Naive thymus-derived CD4-positive, alpha-beta T cell (primary cell): ENCODE data around the gene RELT. TPM values are rescaled to one million over a fixed set of nuclear protein-coding genes. Genes with fewer than 3 reads are reported as not detected.

Experiments
- ATAC-seq: fragments of 150-1000 bp; cut with Tn5 transposase; 2 replicates; pipeline ENCODE4 v1.10.0; 2021; ENCODE audit warnings: mild to moderate bottlenecking, moderate library complexity
- CTCF ChIA-PET: fragments of 350-600 bp; sonication (Branson Sonifier 250); formaldehyde crosslinking; loops from one replicate; lab custom pipeline; 2021; ENCODE audit warnings: antibody characterized with exemption; lab: Charles Lee
- POLR2A ChIA-PET: fragments of 350-600 bp; sonication (Branson Sonifier 250); formaldehyde crosslinking; loops from one replicate; lab custom pipeline; 2021; ENCODE audit warnings: antibody characterized with exemption, inconsistent platforms; lab: Charles Lee
- DNase-seq, 9 donors: peaks; one replicate each; pipeline versions ENCODE4 v3.0.0 to v3.0.0-alpha.2; 2020 to 2022; ENCODE audit warnings: mixed read lengths in 1 of 9
- H3K27ac ChIP-seq: one replicate; pipeline ENCODE4 v1.7.0; 2013; ENCODE audit warnings: mild to moderate bottlenecking, low read depth, low read length, moderate library complexity
- H3K27me3 ChIP-seq, 2 donors: one replicate each; pipeline ENCODE4 v1.7.0; 2013; ENCODE audit warnings: low read length in 2 of 2, mild to moderate bottlenecking in 2 of 2, moderate library complexity in 2 of 2; ENCODE audit not compliant: control insufficient read depth in 2 of 2, insufficient read depth in 2 of 2
- H3K36me3 ChIP-seq, 3 experiments: 1 replicate in 2 of 3; 2 replicates in 1 of 3; pipeline ENCODE4 v1.7.0; 2013; ENCODE audit warnings: low read length in 3 of 3, mild to moderate bottlenecking in 3 of 3, moderate library complexity in 1 of 3; ENCODE audit not compliant: insufficient read depth in 3 of 3, control insufficient read depth in 2 of 3
- H3K4me1 ChIP-seq, 2 donors: one replicate each; pipeline ENCODE4 v1.7.0; 2013; ENCODE audit warnings: low read length in 2 of 2, mild to moderate bottlenecking in 2 of 2, moderate library complexity in 1 of 2; ENCODE audit not compliant: control insufficient read depth in 2 of 2, insufficient read depth in 2 of 2
- H3K4me3 ChIP-seq: 2 replicates; pipeline ENCODE4 v1.7.0; 2013; ENCODE audit warnings: mild to moderate bottlenecking, low read length
- H3K9me3 ChIP-seq, 3 experiments: 1 replicate in 2 of 3; 2 replicates in 1 of 3; pipeline ENCODE4 v1.7.0; 2013; ENCODE audit warnings: low read length in 3 of 3; ENCODE audit not compliant: control insufficient read depth in 2 of 3
- H3K27ac Mint-ChIP-seq, 9 donors: one replicate each; pipeline ENCODE4 v1.8.0; 2020 to 2022; ENCODE audit warnings: mixed read lengths in 9 of 9, mild to moderate bottlenecking in 8 of 9, moderate library complexity in 5 of 9, inconsistent platforms in 2 of 9
- H3K27me3 Mint-ChIP-seq, 5 donors: one replicate each; pipeline ENCODE4 v1.8.0; 2021 to 2022; ENCODE audit warnings: mixed read lengths in 5 of 5, mild to moderate bottlenecking in 1 of 5
- H3K36me3 Mint-ChIP-seq, 5 donors: one replicate each; pipeline ENCODE4 v1.8.0; 2020 to 2022; ENCODE audit warnings: mixed read lengths in 5 of 5, mild to moderate bottlenecking in 3 of 5, inconsistent platforms in 1 of 5
- H3K4me1 Mint-ChIP-seq, 7 donors: one replicate each; pipeline ENCODE4 v1.8.0; 2020 to 2022; ENCODE audit warnings: mixed read lengths in 7 of 7, mild to moderate bottlenecking in 3 of 7, inconsistent platforms in 1 of 7
- H3K4me3 Mint-ChIP-seq, 10 donors: one replicate each; pipeline ENCODE4 v1.8.0; 2020 to 2022; ENCODE audit warnings: mild to moderate bottlenecking in 10 of 10, mixed read lengths in 10 of 10, moderate library complexity in 6 of 10, inconsistent platforms in 2 of 10
- H3K9me3 Mint-ChIP-seq, 11 donors: one replicate each; pipeline ENCODE4 v1.8.0; 2020 to 2022; ENCODE audit warnings: mixed read lengths in 11 of 11, mild to moderate bottlenecking in 4 of 11, inconsistent platforms in 1 of 11, moderate library complexity in 1 of 11
- intact Hi-C, 2 donors: fragments of 100-400 bp; cut with micrococcal nuclease; formaldehyde crosslinking; loops; one replicate each; pipeline ENCODE4 v1.15.1; 2023
- polyA plus RNA-seq, 2 donors: library from polyadenylated mRNA; unstranded; fragments of 300-500 nt; fragmentation: Illumina TruSeq; gene quantifications; one replicate each; pipeline ENCODE4 v1.2.3, GENCODE V29; 2021
- total RNA-seq, 6 experiments: library from RNA in 5 of 6; stranded (reverse) in 5 of 6; gene quantifications; 1 replicate in 5 of 6; 2 replicates in 1 of 6; pipeline ENCODE4 v1.2.3 and lab custom pipeline; 2021 to 2026

RELT gene
- total and polyA plus RNA-seq, 7 experiments from 2014 or later: 2.0 to 275 (median 12.0) TPM

DNA sequence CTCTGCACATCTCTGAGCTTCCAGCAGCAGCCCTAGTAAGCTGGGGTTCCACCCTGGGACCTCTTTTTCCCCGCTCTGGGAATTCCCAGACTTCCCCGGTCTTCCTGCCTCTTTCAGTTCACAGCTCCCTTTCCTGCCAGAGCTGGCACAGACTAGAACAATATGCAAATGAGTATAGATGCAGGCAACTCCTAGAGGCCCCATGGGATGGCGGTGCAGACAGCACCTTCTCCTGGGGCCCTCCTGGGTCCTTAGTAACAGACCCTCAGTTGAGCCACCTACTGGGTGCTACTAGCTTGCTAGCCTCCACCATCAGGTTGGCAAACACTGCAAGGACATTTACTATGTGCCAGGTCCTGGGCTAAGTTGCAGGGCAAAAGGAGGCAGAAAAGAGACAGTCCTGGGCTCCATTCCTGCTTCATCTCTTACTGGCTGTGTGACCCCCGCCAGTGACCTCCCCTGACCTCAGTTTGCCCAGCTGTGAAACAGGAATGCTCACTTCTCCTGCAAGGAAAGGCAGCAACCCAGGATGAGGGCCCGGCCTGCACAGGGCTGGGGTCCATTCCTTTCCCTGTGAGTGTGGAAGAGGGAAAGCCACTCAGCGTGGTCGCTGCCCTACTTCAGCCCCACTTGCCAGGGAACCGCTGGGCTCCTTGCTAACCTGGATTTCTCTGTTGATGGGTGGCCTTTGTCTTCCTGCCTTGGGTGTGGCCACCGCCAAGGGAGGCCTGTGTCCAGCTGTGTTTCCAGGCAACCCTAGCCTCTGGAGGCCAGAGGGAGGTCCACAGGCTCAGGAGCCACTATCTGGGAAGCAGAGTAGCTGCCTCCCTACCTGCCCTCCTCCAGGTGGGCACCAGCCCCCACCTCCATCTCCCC, 7.3 kb downstream of the RELT start:
- H3K27me3 ChIP-seq: no peaks in the 10 kb centered on the region
- H3K4me1 ChIP-seq: peaks cover 0 to 39% of the 10 kb centered on the region in 2 donors
- no peak overlapping the region for H3K4me3 ChIP-seq
- H3K4me3 Mint-ChIP-seq: peak overlapping the region in 2 of 10 donors; percentile 44 to 55
- H3K27ac ChIP-seq: no peak overlapping the region
- H3K27me3 Mint-ChIP-seq: no peaks in the 10 kb centered on the region
- ChIA-PET POLR2A (interaction anchor here (0.6 kb wide), 1 partner anchor 10 kb away, joined by 4 read pairs; no protein-coding TSS in a partner anchor), CTCF (interaction anchor here (0.8 to 2.2 kb wide), 3 partner anchors 10 to 32 kb away, joined by 3 to 10 read pairs (median 3); no protein-coding TSS in a partner anchor)
- H3K27ac Mint-ChIP-seq: peak overlapping the region in 7 of 9 donors; percentile 18 to 89 (median 68)
- H3K9me3 ChIP-seq: no peaks in the 10 kb centered on the region
- H3K9me3 Mint-ChIP-seq: no peaks in the 10 kb centered on the region
- DNase-seq (no peak), ATAC-seq (no peak)
- peaks cover 63 to 78% (median 77%) of the 10 kb centered on the region in 7 donors for H3K4me1 Mint-ChIP-seq
- no peaks in the 10 kb centered on the region for H3K36me3 ChIP-seq
- intact Hi-C loops: loop anchor here in 1 of 2 donors (2.0 kb wide), 1 partner anchor 33 kb away; no protein-coding TSS in a partner anchor
- peaks cover 0 to 6% (median 0%) of the 10 kb centered on the region in 5 donors for H3K36me3 Mint-ChIP-seq

DNA sequence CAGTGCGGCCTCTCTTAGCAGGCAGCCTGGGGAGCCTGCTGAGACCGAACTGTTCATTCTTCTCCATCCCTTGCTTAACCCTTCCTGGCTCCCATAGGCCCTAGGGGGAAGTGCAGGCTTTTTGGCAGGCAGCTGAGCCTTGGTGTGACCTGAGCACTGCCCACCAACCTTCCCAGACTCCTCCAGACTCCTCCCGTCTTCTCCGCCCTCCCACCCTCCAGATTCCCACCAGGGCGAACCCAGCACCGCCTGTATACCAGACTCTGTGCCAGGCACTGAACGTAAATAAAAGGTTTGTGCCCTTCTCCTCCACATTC, 7.9 kb downstream of the RELT start:
- CTCF ChIA-PET: interaction anchor here (2.2 kb wide), 1 partner anchor 33 kb away, joined by 10 read pairs; no protein-coding TSS in a partner anchor
- peak overlapping the region in 6 of 10 donors; percentile 6 to 74 (median 67) for H3K4me3 Mint-ChIP-seq

DNA sequence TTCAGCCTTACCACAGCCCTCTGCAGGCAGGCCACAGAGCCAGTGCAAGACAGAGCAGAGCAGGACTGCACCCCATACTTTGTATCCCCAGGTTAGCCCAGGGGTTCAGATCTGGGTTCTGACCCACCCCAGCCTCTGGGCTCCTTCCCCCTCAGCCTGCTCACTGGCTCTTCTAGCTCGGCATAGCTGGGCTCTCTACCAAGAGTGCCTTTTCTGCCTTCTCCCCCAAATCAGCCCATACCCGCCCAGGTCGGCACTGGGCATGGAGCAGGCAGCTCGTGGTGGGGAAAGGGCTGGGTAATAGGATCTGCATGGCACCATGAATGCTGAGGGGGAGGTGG, 8.3 kb downstream of the RELT start:
- CTCF ChIA-PET: interaction anchor here (1.1 to 2.2 kb wide), 3 partner anchors 9 to 33 kb away, joined by 3 to 10 read pairs (median 7); no protein-coding TSS in a partner anchor
- H3K4me3 ChIP-seq: no peak overlapping the region
- Mint-ChIP-seq H3K27ac (peak overlapping the region; percentile 62 to 89 (median 72)), H3K36me3 (peaks cover 0 to 5% (median 0%) of the 10 kb centered on the region in 5 donors), H3K4me3 (peak overlapping the region in 9 of 10 donors; percentile 37 to 74 (median 67)), H3K4me1 (peaks cover 63 to 73% (median 68%) of the 10 kb centered on the region in 7 donors), H3K9me3 (no peaks in the 10 kb centered on the region), H3K27me3 (no peaks in the 10 kb centered on the region)
- H3K27ac ChIP-seq: peak overlapping the region; percentile 14
- peaks cover 0 to 34% of the 10 kb centered on the region in 2 donors for H3K4me1 ChIP-seq
- H3K27me3 ChIP-seq: no peaks in the 10 kb centered on the region
- no peaks in the 10 kb centered on the region for H3K9me3 ChIP-seq
- DNase-seq (no peak), ATAC-seq (no peak)
- intact Hi-C loops: loop anchor here in 1 of 2 donors (2.0 kb wide), 1 partner anchor 34 kb away; no protein-coding TSS in a partner anchor
- POLR2A ChIA-PET: interaction anchor here (1.3 to 1.9 kb wide), 3 partner anchors 10 to 33 kb away, joined by 3 to 5 read pairs (median 4); no protein-coding TSS in a partner anchor
- H3K36me3 ChIP-seq: no peaks in the 10 kb centered on the region

More for the DNA sequence above, 7.9 kb downstream of the RELT start:
- Mint-ChIP-seq H3K27me3 (no peaks in the 10 kb centered on the region), H3K36me3 (peaks cover 0 to 6% (median 0%) of the 10 kb centered on the region in 5 donors), H3K9me3 (no peaks in the 10 kb centered on the region), H3K27ac (peak overlapping the region in 7 of 9 donors; percentile 18 to 89 (median 68)), H3K4me1 (peaks cover 62 to 72% (median 71%) of the 10 kb centered on the region in 7 donors)
- no peaks in the 10 kb centered on the region for H3K27me3 ChIP-seq
- DNase-seq (no peak), ATAC-seq (no peak)
- no peaks in the 10 kb centered on the region for H3K36me3 ChIP-seq
- POLR2A ChIA-PET: interaction anchor here (1.3 to 1.4 kb wide), 2 partner anchors 10 to 33 kb away, joined by 3 to 4 read pairs; no protein-coding TSS in a partner anchor
- intact Hi-C loops: loop anchor here in 1 of 2 donors (2.0 kb wide), 1 partner anchor 33 kb away; no protein-coding TSS in a partner anchor
- no peak overlapping the region for H3K4me3 ChIP-seq
- H3K9me3 ChIP-seq: no peaks in the 10 kb centered on the region
- H3K4me1 ChIP-seq: peaks cover 0 to 34% of the 10 kb centered on the region in 2 donors
- H3K27ac ChIP-seq: no peak overlapping the region

DNA sequence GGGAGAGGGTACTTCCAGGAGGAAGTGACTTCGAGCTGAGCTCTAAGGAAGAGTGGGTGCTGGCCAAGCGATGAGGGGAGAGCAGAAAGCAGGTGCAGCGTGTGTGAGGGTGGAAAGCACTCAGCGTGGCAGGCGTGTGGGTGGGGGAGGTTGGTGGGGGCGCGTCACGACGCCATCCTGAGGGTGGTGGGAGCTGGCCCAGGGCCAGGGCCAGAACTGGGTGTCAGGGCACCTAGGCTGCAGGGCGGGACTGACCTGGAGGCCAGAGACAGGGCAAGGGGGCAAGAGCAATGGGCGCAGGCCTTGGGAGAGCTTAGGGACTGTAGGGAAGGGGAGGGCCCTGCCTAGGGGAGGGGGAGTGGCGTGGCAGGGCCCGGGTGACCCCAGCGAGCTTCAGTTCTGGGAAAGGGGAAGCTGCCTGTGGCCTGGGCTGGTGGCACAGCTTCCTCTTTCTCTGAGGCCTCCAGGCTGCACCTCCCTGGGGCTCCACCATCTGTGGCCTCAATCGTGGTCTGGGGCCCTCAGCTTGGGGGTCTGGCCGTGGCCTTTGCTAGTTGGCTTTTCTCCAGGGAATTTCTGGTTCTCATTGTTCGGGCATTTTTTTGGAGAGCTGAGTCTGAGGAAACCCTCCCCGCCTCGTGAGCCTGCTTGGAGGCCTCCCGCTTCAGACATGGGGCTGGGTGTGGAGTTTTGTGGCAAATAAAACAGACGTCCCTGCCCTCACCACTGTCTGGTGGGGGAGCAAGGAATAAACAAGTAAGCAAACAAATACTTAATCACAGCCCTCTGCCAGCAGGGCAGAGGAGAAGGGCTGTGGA, 8.9 kb downstream of the RELT start:
- peaks cover 0 to 6% (median 0%) of the 10 kb centered on the region in 5 donors for H3K36me3 Mint-ChIP-seq
- ATAC-seq (peak; percentile 70), DNase-seq (no peak)
- Histone ChIP-seq H3K4me1 (peaks cover 0 to 34% of the 10 kb centered on the region in 2 donors), H3K4me3 (no peak overlapping the region), H3K27ac (peak overlapping the region; percentile 14), H3K9me3 (no peaks in the 10 kb centered on the region), H3K27me3 (no peaks in the 10 kb centered on the region), H3K36me3 (no peaks in the 10 kb centered on the region)
- peak overlapping the region; percentile 62 to 89 (median 72) for H3K27ac Mint-ChIP-seq
- ChIA-PET POLR2A (interaction anchor here (0.9 to 1.9 kb wide), 4 partner anchors 9 to 34 kb away, joined by 3 to 5 read pairs (median 4); no protein-coding TSS in a partner anchor), CTCF (interaction anchor here (1.1 to 2.2 kb wide), 3 partner anchors 8 to 34 kb away, joined by 3 to 10 read pairs (median 7); no protein-coding TSS in a partner anchor)
- H3K4me1 Mint-ChIP-seq: peaks cover 61 to 71% (median 65%) of the 10 kb centered on the region in 7 donors
- H3K27me3 Mint-ChIP-seq: no peaks in the 10 kb centered on the region
- intact Hi-C loops: loop anchor here in 1 of 2 donors (2.0 kb wide), 1 partner anchor 34 kb away; no protein-coding TSS in a partner anchor
- no peaks in the 10 kb centered on the region for H3K9me3 Mint-ChIP-seq
- peak overlapping the region in 9 of 10 donors; percentile 37 to 74 (median 67) for H3K4me3 Mint-ChIP-seq

DNA sequence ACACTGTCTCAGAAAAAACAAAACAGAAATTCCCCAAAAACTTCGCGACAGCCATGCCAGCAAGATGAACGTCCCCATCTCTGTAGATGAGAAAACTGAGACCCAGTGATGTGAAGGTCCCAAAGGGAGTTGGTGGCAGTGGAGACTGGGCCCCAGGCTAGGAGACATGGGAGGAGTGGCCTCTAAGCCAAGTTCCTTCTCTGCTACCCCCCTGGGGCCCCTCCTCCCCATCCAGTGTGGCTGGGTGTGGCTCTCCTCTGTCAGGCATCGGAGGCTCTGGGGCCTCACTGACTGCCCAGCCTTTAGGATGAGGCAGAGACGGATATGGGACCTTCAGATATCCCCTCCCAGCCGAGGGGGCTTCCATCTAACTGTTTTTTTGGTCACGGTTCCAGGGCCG, 9.8 kb downstream of the RELT start:
- peak overlapping the region in 6 of 10 donors; percentile 4 to 74 (median 19) for H3K4me3 Mint-ChIP-seq
- peaks cover 0 to 34% of the 10 kb centered on the region in 2 donors for H3K4me1 ChIP-seq
- DNase-seq (no peak), ATAC-seq (peak; percentile 24)
- H3K9me3 Mint-ChIP-seq: no peaks in the 10 kb centered on the region
- H3K27ac ChIP-seq: peak overlapping the region; percentile 17
- H3K4me1 Mint-ChIP-seq: peaks cover 58 to 67% (median 63%) of the 10 kb centered on the region in 7 donors
- H3K4me3 ChIP-seq: no peak overlapping the region
- ChIA-PET POLR2A (interaction anchor here (1.9 kb wide), 1 partner anchor 23 kb away, joined by 5 read pairs; no protein-coding TSS in a partner anchor), CTCF (interaction anchor here (0.6 to 1.7 kb wide), 2 partner anchors 35 to 1052 kb away, joined by 4 to 5 read pairs; no protein-coding TSS in a partner anchor)
- H3K36me3 ChIP-seq: no peaks in the 10 kb centered on the region
- H3K27me3 Mint-ChIP-seq: no peaks in the 10 kb centered on the region
- peaks cover 0 to 6% (median 0%) of the 10 kb centered on the region in 5 donors for H3K36me3 Mint-ChIP-seq
- H3K27ac Mint-ChIP-seq: peak overlapping the region; percentile 56 to 89 (median 72)
- H3K9me3 ChIP-seq: no peaks in the 10 kb centered on the region
- intact Hi-C loops: no loop called here
- no peaks in the 10 kb centered on the region for H3K27me3 ChIP-seq
